HG02885 (cell line): ENCODE results near the gene ARHGAP26.

Source experiments
- ATAC-seq: cut with Tn5 transposase; IDR thresholded peaks from one replicate; pipeline ENCODE4 v1.9.1; 2021; ENCODE audit warnings: mild to moderate bottlenecking; ENCODE audit not compliant: unreplicated experiment, poor library complexity

ARHGAP26 gene

GRCh38 chr5:142892021-142892420 lies 121.8 kb downstream of the ARHGAP26 start:
- ATAC-seq: no peak

- ATAC-seq: no peak
Measured at GRCh38 chr5:142894315-142894714, 124.1 kb downstream of the ARHGAP26 start.

DNA sequence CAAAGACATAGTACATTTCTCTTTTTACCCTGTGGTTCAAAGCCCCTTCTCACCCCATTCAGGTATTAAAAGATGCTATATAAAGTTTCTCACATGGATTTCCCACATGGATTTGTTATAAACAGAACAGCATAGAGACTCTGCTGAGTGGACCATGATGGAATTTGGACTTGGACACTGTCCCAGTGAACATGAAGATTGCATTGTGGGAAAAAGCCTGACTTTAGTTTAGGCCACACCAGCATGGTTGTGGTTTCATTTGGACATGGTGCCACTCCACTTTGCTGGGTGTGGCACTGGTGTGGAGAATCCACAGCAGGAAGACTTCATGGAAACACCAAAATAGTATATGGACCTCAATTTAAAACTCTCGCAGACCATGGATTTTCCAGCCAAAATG lies 124.6 kb downstream of the ARHGAP26 start:
- no peak for ATAC-seq

DNA sequence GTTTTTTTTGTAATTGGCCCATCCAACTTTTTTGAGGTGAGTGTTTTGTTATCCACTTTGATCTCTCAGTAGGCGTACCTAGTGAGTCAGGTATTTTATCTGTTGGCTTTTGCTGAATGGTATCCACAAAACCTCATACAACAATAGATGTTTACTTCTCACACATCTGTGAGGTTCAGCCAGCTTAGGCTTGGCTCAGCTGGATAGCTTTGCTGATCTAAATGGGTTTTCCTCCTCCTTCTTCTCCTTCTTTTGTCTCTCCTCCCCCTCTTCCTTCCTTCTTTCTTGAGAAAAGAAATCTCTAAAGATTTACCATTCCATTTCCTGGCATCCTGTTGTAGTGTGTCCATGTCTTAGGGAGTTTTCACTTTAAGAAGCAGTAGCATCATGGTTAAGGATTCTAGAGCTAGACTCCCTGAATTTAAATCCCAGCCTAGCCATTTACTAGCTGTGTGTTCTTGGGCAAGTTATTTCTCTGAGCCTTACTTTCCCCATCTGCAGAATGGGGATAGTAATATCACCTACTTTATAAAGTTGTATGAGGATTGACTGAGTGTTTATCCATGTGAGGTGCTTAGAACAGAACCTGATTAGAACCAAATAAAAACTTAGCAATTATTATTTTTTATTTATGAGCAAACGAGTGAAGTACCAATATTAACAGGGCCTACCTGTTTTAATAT lies 126.3 kb downstream of the ARHGAP26 start:
- no peak for ATAC-seq

DNA sequence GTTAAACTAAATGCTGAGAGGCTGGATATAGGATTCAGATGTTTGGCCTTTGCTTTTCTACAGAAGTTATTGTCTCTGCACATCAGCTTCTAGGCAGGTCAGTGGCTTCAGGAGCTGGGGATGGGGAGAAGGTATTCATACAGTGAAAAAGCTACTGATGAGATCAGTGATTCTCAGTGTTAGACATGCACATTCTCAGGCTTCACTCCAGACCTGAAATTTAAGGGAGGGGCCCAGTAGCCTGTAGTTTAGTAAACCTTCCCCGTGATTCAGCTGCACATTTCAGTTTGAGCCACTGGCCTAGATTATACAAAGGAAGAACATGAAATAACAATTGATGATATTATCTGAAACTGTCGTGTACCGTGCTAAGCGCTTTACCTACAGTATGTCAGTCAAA lies 127.2 kb downstream of the ARHGAP26 start:
- no peak for ATAC-seq

DNA sequence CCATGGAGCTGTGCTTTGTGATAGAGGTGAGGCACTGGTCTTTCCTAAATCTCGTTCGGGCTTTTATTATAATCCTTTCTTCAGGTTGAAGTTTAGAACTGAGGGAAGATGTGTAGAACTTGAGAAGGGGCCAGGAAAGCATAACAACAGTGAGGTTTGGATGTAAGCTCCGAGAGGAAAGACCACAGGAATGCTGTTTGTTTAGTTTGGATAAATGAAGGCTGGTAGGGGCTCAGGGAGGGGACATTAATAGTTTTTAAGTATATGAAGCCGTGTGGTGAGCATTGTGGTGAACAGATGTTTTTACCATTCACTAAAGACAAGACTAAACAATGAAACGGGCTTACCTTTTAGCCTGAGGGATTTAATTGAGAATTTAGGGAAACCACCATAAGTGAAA lies 130.8 kb downstream of the ARHGAP26 start:
- ATAC-seq: no peak

- ATAC-seq: no peak
Measured at GRCh38 chr5:142901476-142902185, 131.5 kb downstream of the ARHGAP26 start.

DNA sequence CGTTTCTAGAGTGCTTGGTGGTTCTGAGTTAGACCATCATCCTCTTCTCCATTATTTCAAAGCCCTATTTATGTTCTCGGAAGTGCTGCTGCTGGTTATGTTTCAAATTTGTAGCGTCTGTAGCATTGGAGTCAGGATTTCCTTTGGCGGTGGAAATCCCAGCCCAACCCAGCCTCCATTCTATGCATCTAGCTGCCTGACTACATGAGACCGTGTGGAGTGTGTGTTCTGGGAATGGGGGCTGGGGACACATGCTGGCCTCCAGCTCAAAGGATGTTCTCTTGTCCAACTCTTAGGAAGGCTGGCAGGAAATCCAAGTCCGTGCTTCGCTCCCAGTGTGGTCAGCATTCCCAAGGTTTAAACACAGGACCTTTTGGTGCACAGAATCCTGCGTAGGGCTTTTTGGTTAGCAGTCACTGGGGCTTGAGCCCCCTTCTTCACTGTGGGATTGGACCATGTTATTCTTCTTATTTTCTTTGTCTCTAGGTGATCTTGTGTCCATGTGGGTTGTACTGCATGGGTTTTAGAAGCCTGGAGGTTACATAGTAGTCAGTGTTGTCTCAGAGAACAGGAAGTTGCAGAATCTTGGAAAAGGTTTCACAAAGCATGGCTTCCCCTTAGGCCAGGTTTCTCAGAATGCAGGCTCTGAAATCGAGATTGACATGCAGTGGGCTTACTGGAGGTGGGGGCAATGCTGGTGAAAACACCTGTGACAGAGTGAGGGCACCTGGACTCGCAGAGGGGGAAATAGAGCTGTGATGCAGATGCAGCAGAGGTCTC lies 132.2 kb downstream of the ARHGAP26 start:
- no peak for ATAC-seq

GRCh38 chr5:142904416-142904815 lies 134.2 kb downstream of the ARHGAP26 start:
- ATAC-seq: no peak

GRCh38 chr5:142905348-142905747 lies 135.2 kb downstream of the ARHGAP26 start:
- ATAC-seq: no peak

DNA sequence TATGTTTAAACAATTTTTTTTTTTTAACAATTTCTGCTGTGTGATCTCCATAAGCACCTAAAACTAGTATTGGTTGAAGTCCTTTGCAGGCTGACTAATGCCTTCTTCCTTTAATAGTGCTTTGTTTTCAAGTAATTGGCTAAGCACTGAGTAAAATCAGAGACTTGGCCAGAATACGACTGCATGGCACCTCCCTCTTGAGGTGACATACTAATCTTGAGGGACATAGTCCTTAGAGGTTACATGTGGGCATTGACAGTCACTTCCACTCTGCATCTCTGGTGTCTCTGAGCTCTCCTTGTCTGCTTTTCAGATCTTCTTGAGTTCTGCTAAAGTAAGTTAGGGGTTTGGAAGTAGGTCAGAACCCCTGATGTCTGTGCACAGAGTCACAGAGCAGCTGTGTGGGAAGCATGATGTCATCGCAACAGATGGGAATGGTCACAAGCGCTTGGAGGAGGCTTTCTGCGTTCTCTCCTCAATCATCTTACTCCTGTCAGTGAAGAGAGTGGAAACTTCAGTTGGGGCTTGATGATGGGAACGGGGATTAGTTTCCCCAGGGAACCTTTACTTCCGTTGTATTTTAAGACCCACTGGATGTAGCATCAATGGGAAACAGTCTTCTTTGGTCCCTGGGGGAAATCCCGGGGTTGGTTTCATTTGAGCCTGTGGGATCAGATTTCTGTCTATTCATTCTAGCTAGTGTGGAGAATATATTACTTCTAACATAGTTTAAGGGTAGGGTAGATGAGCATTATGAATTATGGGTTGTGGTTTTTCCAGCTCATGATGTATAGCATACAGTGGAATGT lies 136.9 kb downstream of the ARHGAP26 start:
- ATAC-seq: no peak

- ATAC-seq: no peak
Measured at GRCh38 chr5:142908659-142909058, 138.5 kb downstream of the ARHGAP26 start.

DNA sequence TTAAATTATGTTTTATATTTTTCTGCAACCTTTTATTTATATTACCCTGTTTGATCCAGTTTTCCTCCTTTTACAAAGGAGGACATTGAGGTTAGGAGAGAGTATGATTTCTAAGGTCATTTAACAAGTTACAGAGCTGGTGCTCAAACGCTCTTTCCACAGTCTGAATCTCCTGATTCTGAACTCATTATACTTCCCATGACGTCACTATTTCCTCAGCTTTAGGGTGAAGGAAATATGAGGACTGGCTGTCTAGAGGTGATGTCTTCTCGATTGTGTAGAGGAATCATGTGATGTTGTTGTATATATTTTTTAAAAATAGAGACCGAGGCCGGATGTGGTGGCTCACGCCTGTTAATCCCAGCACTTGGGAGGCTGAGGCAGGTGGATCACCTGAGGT lies 140.0 kb downstream of the ARHGAP26 start:
- ATAC-seq: no peak

- ATAC-seq: no peak
Measured at GRCh38 chr5:142911170-142911569, 141.0 kb downstream of the ARHGAP26 start.

DNA sequence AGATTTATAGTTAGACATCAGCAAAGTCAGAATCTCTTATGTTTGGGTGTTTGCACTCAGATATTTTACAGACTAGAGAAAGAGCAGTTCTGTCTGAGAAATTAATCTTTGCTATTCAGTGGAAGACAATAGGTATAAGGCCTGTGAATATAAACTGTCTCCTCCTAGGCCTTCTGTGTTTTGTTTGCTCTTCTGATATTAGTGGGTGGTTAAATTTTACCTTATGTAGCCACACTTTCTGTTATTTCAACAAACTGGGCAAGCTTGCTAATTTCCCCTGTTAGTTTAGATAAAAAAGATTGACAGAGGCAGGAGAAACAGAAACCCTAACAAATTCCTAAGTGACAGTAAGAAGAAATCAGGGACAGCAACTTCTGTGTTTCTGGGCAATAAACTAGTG lies 141.6 kb downstream of the ARHGAP26 start:
- ATAC-seq: no peak

DNA sequence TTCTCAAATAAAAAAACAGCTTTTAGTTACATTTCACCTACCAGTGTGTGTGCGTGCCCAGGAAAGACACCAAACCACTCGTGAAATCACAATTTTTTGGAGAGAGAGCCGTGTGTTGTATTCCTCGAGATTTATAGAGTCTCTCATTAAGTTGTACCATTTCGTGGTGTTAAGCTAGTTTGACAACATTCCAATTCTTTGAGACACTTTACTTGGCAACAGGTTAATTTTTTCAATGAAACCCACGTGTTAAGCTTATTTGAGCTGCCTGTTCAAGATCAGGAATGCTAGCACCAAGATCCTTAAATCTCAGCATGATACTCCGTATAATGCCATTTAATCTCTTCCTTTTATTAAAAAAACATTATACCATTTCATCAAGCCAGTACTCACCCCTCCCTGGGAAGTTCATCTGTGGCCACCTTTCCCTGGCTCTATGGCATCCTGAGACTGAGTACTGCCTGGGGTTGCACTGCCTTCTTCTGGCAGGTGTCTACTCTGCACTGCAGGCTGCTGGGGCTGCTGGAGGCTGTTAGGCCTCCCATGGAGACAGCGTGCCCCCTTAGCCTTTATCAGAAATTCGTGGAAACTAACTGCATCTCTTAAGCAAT lies 143.7 kb downstream of the ARHGAP26 start:
- ATAC-seq: no peak

GRCh38 chr5:142915038-142915437 lies 144.9 kb downstream of the ARHGAP26 start:
- no peak for ATAC-seq

GRCh38 chr5:142915813-142916424 lies 145.7 kb downstream of the ARHGAP26 start:
- ATAC-seq: peak; percentile 84

- ATAC-seq: no peak
Measured at GRCh38 chr5:142918959-142919635, 148.9 kb downstream of the ARHGAP26 start.
